ENCODE data around the gene AFM. TPM values are rescaled to one million over a fixed set of nuclear protein-coding genes. Genes with fewer than 3 reads are reported as not detected.

AFM gene
- total RNA-seq, 1 donor from 2014 or later, result not detected

DNA sequence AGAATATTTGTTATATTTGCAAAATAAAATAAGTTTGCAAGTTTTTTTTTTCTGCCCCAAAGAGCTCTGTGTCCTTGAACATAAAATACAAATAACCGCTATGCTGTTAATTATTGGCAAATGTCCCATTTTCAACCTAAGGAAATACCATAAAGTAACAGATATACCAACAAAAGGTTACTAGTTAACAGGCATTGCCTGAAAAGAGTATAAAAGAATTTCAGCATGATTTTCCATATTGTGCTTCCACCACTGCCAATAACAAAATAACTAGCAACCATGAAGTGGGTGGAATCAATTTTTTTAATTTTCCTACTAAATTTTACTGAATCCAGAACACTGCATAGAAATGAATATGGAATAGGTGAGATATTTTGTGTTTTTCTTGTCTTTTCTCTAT lies 45.6 kb upstream of the AFM start, which contains the start of gene AFP:
AFP (plus strand) TSS at position 238 of the 400 bp plus-strand sequence; CDS start at position 280, 42 bp downstream.
- peaks cover 10% of the 10 kb centered on the region for H3K27me3 Mint-ChIP-seq
- TF ChIP-seq CTCF (IDR thresholded peaks at IDR 0.05), result no peak
- ATAC-seq (ENCODE audit: low read depth) (no peak), DNase-seq (no peak)
- H3K9me3 Mint-ChIP-seq, result no peaks in the 10 kb centered on the region
- no peak within 1 kb of the TSS for H3K4me3 Mint-ChIP-seq
- H3K27ac Mint-ChIP-seq, result no peak within 1 kb of the TSS
- intact Hi-C loops (cut with micrococcal nuclease), result loop anchor here (5.0 to 10.0 kb wide), 2 partner anchors 216 to 699 kb away; no protein-coding TSS in a partner anchor
- ChIA-PET POLR2A (no interaction called here), CTCF (no interaction called here)
- H3K36me3 Mint-ChIP-seq (ENCODE audit: low read depth), result no peaks in the 10 kb centered on the region
- no peaks in the 10 kb centered on the region for H3K4me1 Mint-ChIP-seq

- TF ChIP-seq CTCF (IDR thresholded peaks at IDR 0.05), result no peak
- DNase-seq (no peak), ATAC-seq (ENCODE audit: low read depth) (no peak)
- Mint-ChIP-seq H3K27ac (no peak overlapping the region), H3K36me3 (ENCODE audit: low read depth) (no peaks in the 10 kb centered on the region), H3K27me3 (peaks cover 15% of the 10 kb centered on the region), H3K4me1 (no peaks in the 10 kb centered on the region), H3K4me3 (no peak overlapping the region), H3K9me3 (no peaks in the 10 kb centered on the region)
- CTCF ChIA-PET, result no interaction called here
- intact Hi-C loops (cut with micrococcal nuclease), result loop anchor here (5.0 to 10.0 kb wide), 2 partner anchors 215 to 698 kb away; no protein-coding TSS in a partner anchor
- POLR2A ChIA-PET, result no interaction called here
Measured at GRCh38 chr4:73436674-73437557, 44.6 kb upstream of the AFM start.

DNA sequence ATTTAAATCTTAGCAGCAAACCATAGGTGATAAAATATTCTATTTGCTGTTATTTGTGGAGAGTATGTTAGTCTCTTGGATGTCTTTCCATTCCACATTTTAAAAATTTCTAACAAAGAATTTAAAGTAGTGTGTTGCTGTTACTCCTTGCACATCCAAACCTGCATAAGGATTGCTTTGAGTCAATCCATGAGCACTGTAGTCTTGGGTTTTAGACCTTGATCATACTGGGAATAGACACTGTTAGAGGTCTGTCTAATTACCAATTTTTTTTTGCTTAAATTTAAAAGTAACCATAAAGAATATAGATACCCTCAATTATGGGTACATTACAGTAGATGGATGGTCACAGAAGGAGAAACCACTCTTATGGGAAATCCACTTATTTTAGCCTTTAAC lies 44.0 kb upstream of the AFM start:
- Mint-ChIP-seq H3K27ac (no peak overlapping the region), H3K36me3 (ENCODE audit: low read depth) (no peaks in the 10 kb centered on the region), H3K9me3 (no peaks in the 10 kb centered on the region), H3K4me1 (no peaks in the 10 kb centered on the region), H3K27me3 (peaks cover 15% of the 10 kb centered on the region), H3K4me3 (no peak overlapping the region)
- CTCF ChIA-PET, result no interaction called here
- POLR2A ChIA-PET, result no interaction called here
- DNase-seq (no peak), ATAC-seq (ENCODE audit: low read depth) (no peak)
- intact Hi-C loops (cut with micrococcal nuclease), result loop anchor here (5.0 to 10.0 kb wide), 2 partner anchors 215 to 697 kb away; no protein-coding TSS in a partner anchor
- TF ChIP-seq CTCF (IDR thresholded peaks at IDR 0.05), result no peak

GRCh38 chr4:73438048-73438447 lies 43.5 kb upstream of the AFM start:
- DNase-seq, result no peak
- ChIA-PET POLR2A (no interaction called here), CTCF (no interaction called here)
- H3K27ac Mint-ChIP-seq, result no peak overlapping the region
- no peaks in the 10 kb centered on the region for H3K4me1 Mint-ChIP-seq
- H3K27me3 Mint-ChIP-seq, result peaks cover 15% of the 10 kb centered on the region
- TF ChIP-seq CTCF (IDR thresholded peaks at IDR 0.05), result no peak
- intact Hi-C loops (cut with micrococcal nuclease), result loop anchor here (5.0 to 10.0 kb wide), 2 partner anchors 214 to 697 kb away; no protein-coding TSS in a partner anchor
- no peak for ATAC-seq (ENCODE audit: low read depth)
- no peaks in the 10 kb centered on the region for H3K36me3 Mint-ChIP-seq (ENCODE audit: low read depth)
- H3K9me3 Mint-ChIP-seq, result no peaks in the 10 kb centered on the region
- no peak overlapping the region for H3K4me3 Mint-ChIP-seq

- no peaks in the 10 kb centered on the region for H3K4me1 Mint-ChIP-seq
- no peaks in the 10 kb centered on the region for H3K36me3 Mint-ChIP-seq (ENCODE audit: low read depth)
- no peaks in the 10 kb centered on the region for H3K9me3 Mint-ChIP-seq
- intact Hi-C loops (cut with micrococcal nuclease), result loop anchor here (5.0 to 10.0 kb wide), 2 partner anchors 214 to 696 kb away; no protein-coding TSS in a partner anchor
- H3K27me3 Mint-ChIP-seq, result peaks cover 15% of the 10 kb centered on the region
- H3K4me3 Mint-ChIP-seq, result no peak overlapping the region
- DNase-seq, result no peak
- no peak for TF ChIP-seq CTCF (IDR thresholded peaks at IDR 0.05)
- no peak overlapping the region for H3K27ac Mint-ChIP-seq
- ChIA-PET CTCF (no interaction called here), POLR2A (no interaction called here)
- ATAC-seq (ENCODE audit: low read depth), result no peak
Measured at GRCh38 chr4:73438582-73439215, 42.8 kb upstream of the AFM start.

Data from activated B cell treated with CpG ODN at 0.5 μM for 24 hours (primary cell).